Dedifferentiated amniotic fluid mesenchymal stem cell (primary cell): Measurements from ENCODE around the gene KCTD1.

ENCODE experiments used
- DNase-seq: peaks from one replicate; pipeline ENCODE4 v3.0.0-alpha.2; 2016; ENCODE audit errors: extremely low spot score

Gene KCTD1

DNA sequence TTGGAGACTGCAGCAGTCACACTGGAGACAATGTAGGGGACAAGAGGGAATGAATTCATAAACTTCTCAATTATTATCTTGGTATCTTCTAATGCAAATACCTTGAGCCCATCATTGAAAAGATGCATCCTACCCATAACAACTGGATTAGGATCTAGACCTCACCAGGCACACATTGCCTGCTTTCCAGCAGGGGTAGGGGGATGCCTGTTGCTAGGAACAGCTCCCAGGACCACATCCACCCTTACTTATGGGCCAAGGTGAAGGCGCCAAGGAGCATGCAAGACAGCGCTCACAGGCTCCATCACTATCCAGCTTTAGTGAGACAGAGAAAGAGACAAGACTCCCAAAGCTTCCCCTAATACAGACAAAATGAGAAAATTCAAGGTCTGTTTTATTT, 24.4 kb downstream of the KCTD1 start:
- DNase-seq, result no peak

DNA sequence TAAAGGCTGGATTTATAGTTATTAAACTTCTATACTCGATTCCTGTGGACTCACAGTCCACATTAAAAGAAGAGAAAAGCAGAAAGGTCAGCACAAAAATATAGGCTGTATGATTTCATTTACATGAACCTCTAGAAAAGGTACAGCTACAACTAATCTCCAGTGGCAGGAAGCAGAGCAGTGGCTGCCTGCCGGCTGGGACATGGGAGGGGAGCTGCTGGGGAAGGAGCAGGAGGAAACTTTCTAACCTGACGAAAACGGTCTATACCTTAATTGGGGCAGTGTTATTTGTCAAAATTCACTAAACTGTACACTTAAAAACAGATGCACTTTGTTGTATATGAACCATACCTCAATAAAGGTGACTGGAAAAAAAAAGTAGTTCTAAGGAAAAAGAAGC, 26.7 kb downstream of the KCTD1 start:
- no peak for DNase-seq

DNA sequence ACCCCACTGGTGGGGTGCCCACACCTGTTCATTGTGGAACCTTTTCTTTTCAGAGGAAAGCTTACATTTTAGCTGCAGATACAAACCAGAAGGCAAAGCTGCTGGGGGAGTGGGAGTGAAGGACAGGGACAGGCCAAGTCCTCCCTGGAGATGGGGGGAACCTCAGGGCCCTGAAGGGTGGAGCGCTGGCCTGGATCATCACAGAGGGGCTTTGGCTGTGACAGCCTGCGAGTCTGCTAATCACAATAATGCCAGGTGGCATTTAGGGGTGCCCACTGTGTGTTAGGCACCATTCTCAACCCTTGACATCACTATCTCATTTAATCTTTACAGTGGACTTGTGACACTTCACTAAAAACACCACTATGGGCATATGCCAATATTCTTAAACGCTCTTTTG, 27.4 kb downstream of the KCTD1 start:
- DNase-seq, result no peak

DNA sequence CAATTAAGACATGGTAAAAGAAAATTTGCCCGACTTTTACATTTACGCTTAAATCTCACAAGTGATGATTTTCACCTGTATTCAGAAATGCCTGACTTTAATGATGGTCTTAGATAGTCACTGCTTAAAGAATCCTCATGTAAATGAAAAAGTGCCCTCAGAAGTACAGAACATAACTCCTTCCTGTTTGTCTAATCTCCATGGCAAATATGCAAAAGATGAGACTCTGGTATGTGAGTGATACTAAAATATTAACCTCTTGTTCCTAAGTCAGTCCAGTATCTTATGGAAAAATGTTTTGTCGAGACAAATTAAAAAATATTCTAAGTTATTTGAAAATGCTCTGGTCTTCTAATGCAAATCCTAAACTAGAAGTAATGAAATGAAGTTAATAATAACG, 29.2 kb downstream of the KCTD1 start:
- no peak for DNase-seq

DNA sequence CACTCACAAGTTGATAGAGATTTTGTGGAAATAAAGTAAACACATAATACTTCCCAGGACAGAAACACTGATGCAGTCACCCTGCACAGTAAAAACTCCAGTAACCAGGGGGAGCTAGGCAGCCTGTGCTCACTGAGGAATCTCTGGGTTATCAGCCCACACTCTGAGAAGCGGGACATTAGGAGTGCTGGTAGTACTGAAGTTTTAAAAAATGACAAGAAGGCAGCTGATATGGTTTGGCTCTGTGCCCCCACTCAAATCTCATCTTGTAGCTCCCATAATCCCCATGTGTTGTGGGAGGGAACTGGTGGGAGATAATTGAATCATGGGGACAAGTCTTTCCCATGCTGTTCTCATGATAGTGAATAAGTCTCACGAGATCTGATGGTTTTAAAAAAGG, 31.4 kb downstream of the KCTD1 start:
- DNase-seq, result no peak

DNA sequence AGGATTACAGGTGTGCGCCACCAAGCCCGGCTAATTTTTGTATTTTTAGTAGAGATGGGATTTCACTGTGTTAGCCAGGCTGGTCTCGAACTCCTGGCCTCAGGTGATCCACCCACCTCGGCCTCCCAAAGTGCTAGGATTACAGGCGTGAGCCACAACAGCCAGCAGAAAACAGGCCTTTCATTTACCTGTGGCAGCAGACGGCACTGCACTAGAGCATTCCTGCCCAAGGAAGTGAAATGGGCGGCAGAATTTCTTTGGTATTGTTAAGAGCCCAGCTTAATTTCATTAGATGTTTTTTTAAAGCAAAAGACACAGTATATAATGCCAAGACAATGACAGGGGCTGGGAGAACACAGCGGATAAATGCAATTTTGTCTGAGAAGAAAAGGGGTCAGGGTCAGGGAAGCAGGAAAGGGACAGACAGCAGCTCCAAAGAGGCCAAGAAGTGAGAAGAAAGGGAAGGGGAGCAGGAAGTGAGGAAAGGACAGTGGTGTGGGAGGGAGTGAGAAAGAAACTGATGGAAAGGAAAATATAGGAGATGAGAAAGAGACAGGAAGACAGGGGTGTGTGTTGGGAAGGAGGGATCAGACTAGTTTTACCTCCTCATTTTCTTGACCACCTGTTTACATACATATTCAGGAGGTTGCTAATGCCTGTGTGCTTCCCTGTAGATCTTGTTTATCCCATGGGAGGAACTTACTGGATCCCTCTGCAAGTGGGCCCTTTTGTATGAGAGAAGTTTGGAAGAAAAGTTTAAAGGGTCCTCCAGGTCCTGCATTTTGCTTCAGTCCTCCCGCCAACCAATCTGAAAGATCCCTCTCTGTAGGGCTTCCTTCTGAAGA, 32.5 kb downstream of the KCTD1 start:
- no peak for DNase-seq

DNA sequence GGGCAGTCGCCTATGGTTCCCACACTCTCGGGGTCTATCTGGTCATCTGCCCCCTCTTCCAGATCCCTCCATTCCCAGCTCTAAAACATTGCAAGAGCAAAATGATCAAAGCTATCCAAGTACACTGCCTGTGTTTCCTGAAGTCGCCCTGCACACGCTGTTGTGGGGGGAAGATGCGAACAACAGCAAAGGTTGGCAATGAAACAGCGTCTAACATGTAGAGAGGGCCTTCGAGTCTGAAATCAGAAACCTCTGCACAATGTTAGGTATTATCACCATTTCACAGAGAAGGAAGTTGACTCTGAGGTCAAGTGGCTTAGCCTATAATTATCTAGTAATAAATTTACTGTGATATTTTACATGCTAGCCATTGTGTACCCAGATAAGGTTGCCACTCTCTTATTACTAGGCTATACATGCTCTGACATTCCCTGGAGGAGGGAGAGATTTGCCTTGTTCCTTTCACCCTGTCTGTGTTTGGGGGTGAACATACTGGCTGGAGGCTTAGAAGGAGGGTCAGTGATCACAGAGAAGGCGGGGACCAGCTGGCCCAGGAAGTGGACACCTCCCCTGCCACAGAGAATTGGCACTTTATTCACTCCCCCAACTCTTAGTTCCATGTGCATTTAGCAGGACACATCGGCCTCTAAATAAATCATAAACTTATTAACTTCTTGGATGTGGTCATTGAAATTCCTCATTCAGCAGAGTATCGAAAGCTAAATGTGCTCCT, 36.8 kb downstream of the KCTD1 start:
- no peak for DNase-seq

DNA sequence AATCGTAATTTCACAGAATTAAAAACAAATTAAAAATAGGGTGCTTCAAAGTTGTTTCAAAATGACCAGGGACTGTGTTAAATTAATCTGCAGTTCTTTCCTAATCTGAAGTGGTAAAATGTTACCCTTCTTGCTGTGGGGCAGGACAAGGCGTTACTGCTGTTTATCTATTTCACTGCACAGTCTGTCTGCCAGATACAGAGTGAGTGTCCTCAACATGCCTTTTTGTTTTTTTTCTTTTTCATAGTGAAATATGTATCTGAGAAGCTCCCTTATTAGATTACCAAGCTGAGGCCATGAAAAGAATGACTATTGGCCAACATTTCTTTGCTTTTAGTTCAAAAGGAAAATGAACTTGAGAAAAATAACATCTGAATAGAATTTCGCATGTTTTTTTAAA, 38.0 kb downstream of the KCTD1 start:
- DNase-seq, result no peak

DNA sequence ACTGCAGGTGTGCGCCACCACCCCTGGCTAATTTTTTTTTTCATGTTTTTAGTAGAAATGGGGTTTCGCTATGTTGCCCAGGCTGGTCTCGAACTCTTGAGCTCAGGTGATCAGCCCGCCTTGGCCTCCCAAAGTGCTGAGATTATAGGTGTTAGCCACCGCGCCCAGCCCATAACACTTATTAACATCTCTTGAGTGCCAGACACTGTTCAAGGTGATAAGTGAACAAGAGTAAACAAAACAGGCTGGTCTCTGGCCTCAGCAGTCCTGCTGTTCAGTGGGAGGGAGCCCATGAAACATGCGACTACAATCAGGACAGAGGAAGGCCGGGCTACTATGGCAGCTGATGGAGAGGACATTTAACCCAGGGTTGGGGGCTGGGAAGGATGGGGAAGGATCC, 42.3 kb downstream of the KCTD1 start:
- no peak for DNase-seq

DNA sequence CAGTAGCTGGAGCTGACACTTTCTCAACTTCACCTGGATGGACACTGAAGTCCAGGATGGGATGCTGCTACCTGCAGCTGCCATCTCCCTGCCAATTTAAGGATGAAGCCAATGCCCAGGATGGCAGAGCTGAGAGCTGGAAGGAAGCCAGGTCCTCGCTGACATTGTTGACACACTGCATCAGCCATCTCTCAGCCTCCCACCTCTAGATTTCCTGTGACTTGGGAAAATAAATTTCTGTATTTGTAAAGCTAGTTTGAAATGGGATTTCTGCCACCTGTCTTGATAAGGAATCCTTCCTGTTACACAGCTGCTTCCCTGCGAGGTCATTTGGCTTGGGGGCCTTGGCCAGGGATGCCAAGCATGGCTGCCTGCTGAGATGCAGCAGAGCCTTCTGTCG, 43.5 kb downstream of the KCTD1 start:
- DNase-seq, result no peak

DNA sequence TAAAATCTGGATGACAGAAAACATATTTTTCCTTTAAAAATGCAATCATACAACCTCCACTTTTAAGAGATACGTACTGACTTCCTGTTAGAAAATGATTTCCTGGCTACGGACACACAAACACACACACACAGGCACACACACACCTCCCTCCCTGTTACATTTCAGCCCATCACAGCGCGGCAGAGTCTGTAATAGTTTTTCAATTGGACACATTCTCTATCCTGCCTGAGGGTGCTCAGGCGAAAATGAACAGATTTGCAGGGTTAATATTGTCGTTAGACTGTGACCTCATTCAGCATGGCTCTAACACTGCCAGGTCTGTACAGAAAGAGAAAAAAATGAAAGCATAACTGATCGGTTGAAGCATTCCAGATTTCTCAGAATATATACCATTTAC, 45.0 kb downstream of the KCTD1 start:
- no peak for DNase-seq

DNA sequence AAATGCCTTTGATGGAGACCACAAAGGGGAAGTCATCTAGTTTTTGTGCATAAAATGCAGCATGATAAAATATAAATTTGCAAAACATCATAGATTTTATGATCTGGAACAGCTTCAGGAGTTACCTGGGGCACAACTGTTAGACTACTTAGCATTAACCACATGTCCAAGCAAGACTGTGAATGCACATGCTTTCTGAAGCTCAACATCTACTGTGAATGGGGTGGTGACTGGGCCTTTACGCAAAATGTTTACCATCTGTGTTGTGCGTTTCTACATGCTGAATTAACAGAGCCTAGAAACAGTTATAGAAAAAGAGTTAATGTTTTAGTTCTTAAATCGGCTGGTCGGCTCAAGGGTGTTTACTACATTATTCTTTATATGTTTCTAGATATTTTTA, 45.5 kb downstream of the KCTD1 start:
- no peak for DNase-seq

DNA sequence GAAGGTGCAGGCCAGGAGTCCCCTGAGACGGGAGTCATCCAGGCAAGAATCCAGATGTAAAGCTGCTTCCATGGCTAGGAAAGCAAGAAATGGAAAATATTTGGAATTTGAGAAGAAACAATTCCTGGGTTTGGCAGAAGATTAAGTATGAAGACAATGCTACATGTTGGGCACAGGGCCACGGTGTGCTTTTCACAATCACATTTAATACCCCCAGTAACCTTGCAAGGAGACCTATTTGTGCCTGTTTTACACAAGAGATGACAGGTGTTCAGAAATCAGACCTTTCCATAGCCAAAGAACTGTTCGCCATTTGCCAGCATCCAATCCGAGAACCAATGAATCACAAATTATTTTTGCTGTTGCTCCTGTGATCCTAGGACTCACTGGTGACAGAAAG, 50.5 kb downstream of the KCTD1 start:
- DNase-seq, result no peak

DNA sequence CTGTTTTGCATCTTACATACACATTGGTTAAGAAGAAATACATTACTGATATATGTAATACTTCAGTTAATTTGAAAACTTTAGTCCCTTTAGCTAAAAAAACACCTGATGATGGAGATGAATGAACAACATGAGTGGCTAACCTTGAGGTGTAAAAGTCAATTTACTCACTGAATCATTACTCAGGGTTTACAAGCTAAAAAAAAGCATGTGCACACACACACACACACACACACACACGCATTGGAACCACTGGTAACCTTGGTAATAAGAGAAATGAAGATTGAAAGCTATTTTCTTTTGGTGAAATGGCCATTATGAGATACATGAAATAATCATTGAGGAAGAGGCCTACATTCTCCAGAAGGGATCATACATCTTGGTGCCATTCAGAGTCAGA, 51.8 kb downstream of the KCTD1 start:
- no peak for DNase-seq

DNA sequence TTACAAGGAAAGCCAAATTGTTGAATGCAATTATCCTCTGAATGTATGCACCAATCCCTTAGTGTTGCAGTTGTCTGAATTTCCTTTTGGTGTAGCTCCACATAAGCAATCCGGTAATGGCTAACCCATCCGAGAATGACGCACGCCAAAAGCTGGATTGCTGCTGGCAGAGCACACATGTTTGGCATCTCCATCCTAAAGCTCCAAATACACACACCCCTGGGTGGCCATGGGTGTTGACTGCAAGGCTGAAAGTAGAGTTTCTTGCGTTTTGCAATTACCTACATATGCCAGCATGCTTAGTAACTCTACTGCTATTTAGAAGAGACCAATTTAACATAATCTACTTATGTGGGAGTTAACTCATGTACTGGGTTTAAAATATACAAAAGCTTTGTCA, 53.1 kb downstream of the KCTD1 start:
- DNase-seq, result no peak

DNA sequence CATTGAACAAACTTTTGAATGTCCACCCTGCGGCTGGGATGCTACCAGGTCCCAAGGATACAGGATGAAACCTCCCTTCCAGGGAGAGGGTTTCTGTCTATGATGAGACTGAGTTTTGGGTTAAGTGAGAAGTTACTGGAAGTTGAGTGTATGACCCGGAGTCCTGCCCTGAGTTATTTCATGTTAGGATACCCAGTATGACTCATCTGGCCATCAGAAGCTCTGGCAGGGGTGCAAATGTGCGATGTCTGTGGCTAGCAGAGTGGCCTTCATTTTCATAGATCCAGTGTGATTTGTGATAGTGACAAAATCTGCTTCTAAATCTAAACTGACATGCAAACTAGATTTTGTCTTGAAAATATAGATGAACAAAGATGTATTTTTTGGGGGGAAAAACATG, 55.3 kb downstream of the KCTD1 start:
- no peak for DNase-seq

DNA sequence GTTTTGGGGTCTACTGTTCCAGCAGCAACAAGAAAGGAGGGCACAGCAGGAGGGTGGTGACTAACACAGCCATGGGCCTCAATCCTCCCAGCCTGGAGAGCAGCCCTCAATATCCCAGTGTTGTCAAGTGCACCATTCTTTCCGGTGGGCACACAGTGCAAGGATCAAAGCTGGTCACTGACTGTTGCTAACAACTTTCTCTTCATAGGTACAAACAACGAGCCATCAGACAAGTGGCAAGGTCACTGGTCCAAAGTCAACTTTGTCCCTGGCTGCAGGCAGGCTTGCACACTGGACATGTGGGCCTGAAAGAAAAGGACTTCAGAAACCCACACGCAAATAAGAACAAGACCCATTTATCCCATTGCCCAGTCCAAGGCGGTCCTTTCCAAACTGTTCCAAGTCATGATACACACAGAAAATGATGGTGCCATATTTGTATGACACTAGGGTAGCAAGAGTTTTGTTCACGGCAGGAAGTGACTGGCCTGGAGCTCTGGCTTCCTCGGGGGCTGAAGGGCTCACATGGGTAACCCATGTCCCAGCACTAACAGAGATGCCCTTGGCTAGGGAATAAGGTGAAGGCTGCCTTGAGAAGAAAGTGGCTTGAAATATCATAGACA, 57.0 kb downstream of the KCTD1 start:
- no peak for DNase-seq

DNA sequence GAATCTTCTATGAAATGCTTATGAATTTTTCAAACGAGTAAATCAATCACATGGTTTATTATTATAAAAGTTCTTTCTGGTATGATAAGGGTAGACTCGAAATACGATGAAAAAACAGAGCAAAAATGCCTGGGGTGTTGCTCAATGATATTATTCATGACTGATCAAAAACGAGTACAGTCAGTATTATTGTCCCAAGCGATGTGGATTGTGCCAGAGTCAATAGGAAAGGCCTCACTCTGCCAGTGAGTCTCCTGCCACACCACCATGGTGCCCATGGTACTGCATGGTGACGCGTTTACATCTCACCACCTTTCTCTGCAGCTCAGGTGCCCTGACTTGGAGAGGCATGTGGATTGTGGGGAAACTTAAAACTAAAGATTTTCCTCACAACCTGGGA, 58.5 kb downstream of the KCTD1 start:
- DNase-seq, result no peak

DNA sequence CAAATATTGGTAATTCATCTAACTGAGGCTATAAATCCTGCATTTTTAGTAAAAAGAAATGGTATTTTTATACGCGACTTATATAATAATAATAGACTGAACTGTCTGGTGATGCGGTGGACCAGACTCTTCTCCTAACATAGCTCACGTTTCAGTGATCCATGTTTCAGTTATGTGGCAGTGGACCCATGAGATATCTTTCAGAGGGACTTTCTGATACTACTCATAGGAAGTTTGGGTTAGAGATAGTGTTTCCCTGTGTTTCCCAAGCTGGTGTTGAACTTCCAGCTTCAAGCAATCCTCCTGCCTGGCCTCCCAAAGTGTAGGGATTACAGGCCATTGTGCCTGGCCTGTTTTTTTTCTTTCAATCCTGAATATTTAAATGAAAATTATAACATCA, 59.2 kb downstream of the KCTD1 start:
- DNase-seq, result no peak

DNA sequence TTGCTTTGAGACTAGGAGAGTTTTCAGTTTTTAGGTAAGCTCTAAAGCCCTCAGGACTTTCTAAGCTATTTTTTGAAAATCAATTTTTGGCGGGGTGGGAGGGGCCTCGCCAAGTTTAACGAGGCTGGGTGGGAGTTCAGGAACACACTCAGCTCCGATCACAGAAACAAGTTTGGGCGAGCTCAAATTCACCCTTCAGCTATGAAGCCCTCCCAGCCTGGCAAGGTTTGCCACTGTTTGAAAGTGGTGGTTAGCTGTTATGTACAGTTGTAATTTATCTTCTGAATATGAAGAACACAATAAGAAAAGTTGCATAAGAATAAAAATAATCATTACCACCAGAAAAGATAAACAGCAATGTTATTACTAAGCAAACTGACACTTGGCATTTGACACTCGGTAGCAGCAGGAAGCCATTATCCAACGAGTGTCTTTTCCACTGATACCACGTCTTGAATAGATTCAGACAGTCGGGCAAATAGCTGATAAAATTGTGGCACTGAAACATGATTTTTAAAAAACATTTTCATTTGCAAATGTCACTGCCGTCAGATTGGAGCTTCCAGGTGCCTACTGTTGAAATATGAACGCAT, 59.8 kb downstream of the KCTD1 start:
- DNase-seq, result no peak

DNA sequence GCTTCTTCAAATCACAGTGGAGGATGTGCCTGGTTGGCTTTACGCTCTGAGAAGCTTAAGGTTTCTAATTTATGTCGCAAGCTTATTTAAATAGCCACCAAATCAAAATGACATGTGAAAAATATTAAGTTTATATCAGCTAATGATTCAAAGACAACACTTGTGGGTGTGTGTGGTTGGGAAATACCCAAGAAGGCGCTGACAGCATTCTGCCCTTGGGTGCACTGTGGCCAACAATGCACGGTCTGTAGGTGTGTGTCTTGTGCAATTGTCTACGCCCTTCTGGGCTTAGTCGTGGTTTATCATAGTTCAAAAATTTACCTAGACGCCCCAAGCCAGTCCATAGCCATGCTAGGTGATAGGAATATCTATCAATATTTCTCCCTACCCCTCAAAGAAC, 60.9 kb downstream of the KCTD1 start:
- no peak for DNase-seq

DNA sequence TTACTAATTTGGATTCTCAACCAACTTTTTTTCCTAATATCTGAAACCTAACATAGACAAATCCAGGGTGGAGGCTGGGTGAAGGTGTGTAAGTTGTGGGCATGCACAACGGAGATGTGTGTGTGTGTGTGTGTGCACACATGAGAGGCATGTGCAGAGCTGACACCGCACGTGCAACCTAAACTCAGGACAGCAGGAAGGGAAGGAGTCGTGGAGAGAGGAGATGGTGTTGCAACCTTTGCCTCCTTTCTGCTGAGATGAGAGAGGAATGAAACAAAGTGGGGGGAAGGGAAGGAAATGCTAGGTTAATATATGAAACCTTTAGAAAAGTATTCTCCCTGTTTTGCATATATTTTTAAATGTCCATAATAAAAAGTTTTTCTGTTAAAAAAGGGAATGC, 64.7 kb downstream of the KCTD1 start:
- no peak for DNase-seq

DNA sequence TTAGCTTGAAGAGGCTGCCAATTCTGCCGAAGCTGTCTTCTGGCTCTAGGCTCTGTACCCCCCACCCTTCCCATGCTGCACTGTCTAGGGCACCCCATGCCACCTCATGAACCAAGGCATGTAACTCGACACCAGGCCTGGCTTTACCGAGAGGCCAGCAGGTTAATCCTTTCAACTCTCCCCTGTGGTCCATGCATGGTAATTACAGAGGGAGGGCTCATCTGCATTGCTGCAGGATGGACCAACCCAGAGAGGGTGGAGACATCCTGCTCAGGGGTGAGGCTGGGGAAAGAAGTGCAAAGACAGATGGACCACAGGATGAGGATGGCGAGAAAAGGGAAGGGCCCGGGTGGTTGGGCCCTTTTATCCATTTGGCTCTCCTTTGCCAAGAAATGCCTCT, 65.8 kb downstream of the KCTD1 start:
- DNase-seq, result no peak
